Kidney (tissue), 14 donors: ENCODE measurements around the gene TSSK3. TPM values are rescaled to one million over a fixed set of nuclear protein-coding genes. Genes with fewer than 3 reads are reported as not detected.
A peak's percentile ranks its signal among the peaks of the same experiment; 100 is the strongest.

Source experiments
- DNase-seq, 5 donors: peaks; one replicate each; pipeline ENCODE4 v3.0.0-alpha.2; 2013 to 2020
- FAIRE-seq: peaks from 2 replicates; lab custom pipeline; 2012; peaks lifted over from hg19 to GRCh38; lab: Jason Lieb, UNC
- H3K27ac ChIP-seq, 2 donors: one replicate each; pipeline ENCODE4 v1.7.0; 2013; ENCODE audit warnings: low read depth in 2 of 2, low read length in 2 of 2, inconsistent platforms in 1 of 2
- H3K27me3 ChIP-seq: one replicate; pipeline ENCODE4 v1.7.1; 2013; ENCODE audit warnings: low read length, inconsistent platforms; ENCODE audit not compliant: control insufficient read depth, insufficient read depth
- H3K36me3 ChIP-seq, 3 donors: one replicate each; pipeline versions ENCODE4 v1.7.0 to v1.7.1; 2013; ENCODE audit warnings: low read length in 3 of 3, control low read depth in 1 of 3, inconsistent platforms in 1 of 3; ENCODE audit not compliant: insufficient read depth in 3 of 3, control insufficient read depth in 2 of 3
- H3K4me1 ChIP-seq, 3 donors: one replicate each; pipeline versions ENCODE4 v1.7.0 to v1.7.1; 2013; ENCODE audit warnings: low read length in 3 of 3, inconsistent platforms in 1 of 3, low read depth in 1 of 3; ENCODE audit not compliant: control insufficient read depth in 2 of 3, insufficient read depth in 2 of 3
- H3K4me3 ChIP-seq, 3 donors: one replicate each; pipeline versions ENCODE4 v1.7.0 to v1.8.1; 2013; ENCODE audit warnings: low read length in 3 of 3, control low read depth in 1 of 3, inconsistent platforms in 1 of 3
- H3K9ac ChIP-seq, 3 donors: one replicate each; pipeline versions ENCODE4 v1.7.0 to v1.7.1; 2013; ENCODE audit warnings: low read length in 3 of 3, control low read depth in 1 of 3, inconsistent platforms in 1 of 3
- H3K9me3 ChIP-seq, 3 donors: one replicate each; pipeline versions ENCODE4 v1.7.0 to v1.7.1; 2013; ENCODE audit warnings: low read length in 3 of 3, control low read depth in 1 of 3, inconsistent platforms in 1 of 3; ENCODE audit not compliant: control insufficient read depth in 2 of 3, insufficient read depth in 1 of 3
- intact Hi-C: fragments of 100-400 bp; cut with DNase I; formaldehyde crosslinking; loops from one replicate; pipeline ENCODE4 v1.11.1; 2022
- polyA plus RNA-seq: library from polyadenylated mRNA; stranded (reverse); fragments of 350-450 nt; fragmentation: Illumina TruSeq; extraction: RNeasy Lipid Tissue Mini Kit (QIAGEN cat#74804); gene quantifications from one replicate; pipeline ENCODE4 v1.2.3, GENCODE V29; 2014; ENCODE audit warnings: low read depth, low replicate concordance; ENCODE audit not compliant: insufficient read depth
- total RNA-seq: library from RNA; stranded (reverse); fragmentation: NEBNext Ultra II Directional; extraction: Animal tissue kit (Norgen Biotek cat#: 25700); gene quantifications from one replicate; pipeline ENCODE4 v1.2.1, GENCODE V29; 2021
- TF ChIP-seq, protein P1 (sequence below): IDR thresholded peaks from 3 replicates; pipeline ENCODE4 v1.5.1; 2012; ENCODE audit warnings: mild to moderate bottlenecking, moderate library complexity, borderline replicate concordance; ENCODE audit not compliant: insufficient read depth; ENCODE audit errors: extremely low read depth
- donor health status: control.
- donor health status: control.
- donor health status: control.
- donor health status: control.
- donor health status: control.
- donor health status: DM: yes; HTN: yes; CAD: no.
- donor health status: Normal renal cell carcinoma (clear cell type).

TSSK3 gene
- total and polyA plus RNA-seq, 2 donors from 2014 or later = 4.3 TPM; not detected in 1

DNA sequence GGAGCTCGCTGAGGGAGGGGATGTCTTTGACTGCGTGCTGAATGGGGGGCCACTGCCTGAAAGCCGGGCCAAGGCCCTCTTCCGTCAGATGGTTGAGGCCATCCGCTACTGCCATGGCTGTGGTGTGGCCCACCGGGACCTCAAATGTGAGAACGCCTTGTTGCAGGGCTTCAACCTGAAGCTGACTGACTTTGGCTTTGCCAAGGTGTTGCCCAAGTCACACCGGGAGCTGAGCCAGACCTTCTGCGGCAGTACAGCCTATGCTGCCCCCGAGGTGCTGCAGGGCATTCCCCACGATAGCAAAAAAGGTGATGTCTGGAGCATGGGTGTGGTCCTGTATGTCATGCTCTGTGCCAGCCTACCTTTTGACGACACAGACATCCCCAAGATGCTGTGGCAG lies 1.4 kb downstream of the TSSK3 start:
- H3K4me1 ChIP-seq = peaks cover 0 to 2% (median 0%) of the 10 kb centered on the region in 3 donors
- H3K4me3 ChIP-seq = no peak overlapping the region
- intact Hi-C loops = no loop called here
- TF ChIP-seq, protein P1, sequence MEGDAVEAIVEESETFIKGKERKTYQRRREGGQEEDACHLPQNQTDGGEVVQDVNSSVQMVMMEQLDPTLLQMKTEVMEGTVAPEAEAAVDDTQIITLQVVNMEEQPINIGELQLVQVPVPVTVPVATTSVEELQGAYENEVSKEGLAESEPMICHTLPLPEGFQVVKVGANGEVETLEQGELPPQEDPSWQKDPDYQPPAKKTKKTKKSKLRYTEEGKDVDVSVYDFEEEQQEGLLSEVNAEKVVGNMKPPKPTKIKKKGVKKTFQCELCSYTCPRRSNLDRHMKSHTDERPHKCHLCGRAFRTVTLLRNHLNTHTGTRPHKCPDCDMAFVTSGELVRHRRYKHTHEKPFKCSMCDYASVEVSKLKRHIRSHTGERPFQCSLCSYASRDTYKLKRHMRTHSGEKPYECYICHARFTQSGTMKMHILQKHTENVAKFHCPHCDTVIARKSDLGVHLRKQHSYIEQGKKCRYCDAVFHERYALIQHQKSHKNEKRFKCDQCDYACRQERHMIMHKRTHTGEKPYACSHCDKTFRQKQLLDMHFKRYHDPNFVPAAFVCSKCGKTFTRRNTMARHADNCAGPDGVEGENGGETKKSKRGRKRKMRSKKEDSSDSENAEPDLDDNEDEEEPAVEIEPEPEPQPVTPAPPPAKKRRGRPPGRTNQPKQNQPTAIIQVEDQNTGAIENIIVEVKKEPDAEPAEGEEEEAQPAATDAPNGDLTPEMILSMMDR = no peak
- no peak overlapping the region for H3K9ac ChIP-seq
- DNase-seq (peak in 1 of 5 donors; percentile 53), FAIRE-seq (no peak)
- peaks cover 10 to 28% (median 23%) of the 10 kb centered on the region in 3 donors for H3K36me3 ChIP-seq
- H3K27ac ChIP-seq = no peak overlapping the region
- H3K9me3 ChIP-seq = no peaks in the 10 kb centered on the region
- H3K27me3 ChIP-seq = no peaks in the 10 kb centered on the region

DNA sequence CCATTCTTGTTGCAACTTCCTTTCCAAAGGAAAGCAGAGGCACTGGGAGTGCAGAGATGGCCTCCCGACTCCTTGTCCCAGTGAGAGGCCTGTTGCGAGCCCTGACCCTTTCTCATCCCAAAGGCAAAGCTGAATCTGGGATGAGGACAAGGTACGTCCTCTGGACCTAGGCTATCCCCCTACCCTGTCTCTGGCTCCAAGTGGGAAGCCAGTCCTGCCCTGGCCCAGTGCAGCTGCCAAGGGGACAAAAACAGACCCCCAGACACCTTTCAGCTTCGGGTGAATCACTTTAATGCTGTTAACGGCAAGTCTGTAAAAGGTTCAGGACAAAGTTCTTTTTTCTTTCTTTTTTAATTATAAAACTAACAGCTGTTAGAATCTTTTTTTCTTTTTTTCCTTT lies 2.5 kb downstream of the TSSK3 start:
- Histone ChIP-seq H3K4me1 (peaks cover 0 to 2% (median 0%) of the 10 kb centered on the region in 3 donors), H3K36me3 (peaks cover 10 to 28% (median 25%) of the 10 kb centered on the region in 3 donors), H3K9me3 (no peaks in the 10 kb centered on the region), H3K4me3 (no peak overlapping the region), H3K27me3 (no peaks in the 10 kb centered on the region), H3K27ac (no peak overlapping the region), H3K9ac (no peak overlapping the region)
- TF ChIP-seq, protein P1 = no peak
- FAIRE-seq (no peak), DNase-seq (no peak)
- intact Hi-C loops = no loop called here

DNA sequence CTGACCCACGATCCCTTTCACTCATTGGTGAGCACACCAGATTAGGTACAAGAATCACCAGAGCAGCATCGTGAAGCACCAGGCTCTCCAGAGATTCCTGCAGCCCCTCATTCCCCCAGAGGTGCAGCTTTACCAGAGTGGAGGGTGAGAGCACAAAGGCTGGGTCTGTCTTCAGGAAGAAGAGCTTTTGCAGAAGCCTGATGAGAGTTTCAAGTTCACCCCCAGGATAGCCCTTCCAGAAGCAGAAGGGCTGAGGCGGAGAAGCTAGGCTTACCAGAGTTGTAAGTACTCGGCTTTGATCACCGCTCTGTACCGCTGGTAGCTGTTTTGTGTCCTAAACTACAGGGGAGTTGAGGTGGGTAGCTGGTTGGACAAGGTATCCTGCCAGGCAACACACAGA lies 3.1 kb downstream of the TSSK3 start:
- Histone ChIP-seq H3K9ac (no peak overlapping the region), H3K27ac (no peak overlapping the region), H3K4me3 (no peak overlapping the region), H3K36me3 (peaks cover 10 to 28% (median 25%) of the 10 kb centered on the region in 3 donors), H3K9me3 (no peaks in the 10 kb centered on the region), H3K27me3 (no peaks in the 10 kb centered on the region), H3K4me1 (peaks cover 0 to 2% (median 0%) of the 10 kb centered on the region in 3 donors)
- TF ChIP-seq, protein P1 = no peak
- intact Hi-C loops = no loop called here
- FAIRE-seq (no peak), DNase-seq (no peak)
